DOHH2 (cell line): ENCODE measurements around the gene SETD1A.
A peak's percentile ranks its signal among the peaks of the same experiment; 100 is the strongest.

Source experiments
- H3F3A ChIP-seq: fragments of 200-600 bp; sonication (generic), shearing (Covaris generic); 2 replicates; pipeline ENCODE4 v1.6.0; 2016; ENCODE audit warnings: antibody characterized with exemption, mild to moderate bottlenecking; ENCODE audit not compliant: control insufficient read depth, insufficient read depth
- H3K27ac ChIP-seq: fragments of 200-600 bp; sonication (generic); 2 replicates; pipeline ENCODE4 v1.5.1; 2014; ENCODE audit warnings: low read depth, mild to moderate bottlenecking, low read length, moderate library complexity
- H3K27me3 ChIP-seq: fragments of 200-600 bp; sonication (generic); 2 replicates; pipeline ENCODE4 v1.6.1; 2014; ENCODE audit warnings: mild to moderate bottlenecking, low read length, mixed read lengths; ENCODE audit not compliant: control insufficient read depth
- H3K36me3 ChIP-seq: fragments of 200-600 bp; sonication (generic); 2 replicates; pipeline ENCODE4 v1.6.1; 2014; ENCODE audit warnings: mild to moderate bottlenecking, low read length, moderate library complexity, mixed read lengths; ENCODE audit not compliant: control insufficient read depth
- H3K4me1 ChIP-seq: fragments of 200-600 bp; sonication (generic); 2 replicates; pipeline ENCODE4 v1.6.1; 2014; ENCODE audit warnings: mild to moderate bottlenecking, low read length, mixed read lengths; ENCODE audit not compliant: control insufficient read depth
- H3K4me2 ChIP-seq: fragments of 200-600 bp; sonication (generic); 2 replicates; pipeline ENCODE4 v1.6.0; 2014; ENCODE audit warnings: mild to moderate bottlenecking, low read length, moderate library complexity
- H3K4me3 ChIP-seq: fragments of 200-600 bp; sonication (generic); 2 replicates; pipeline ENCODE4 v1.5.1; 2014; ENCODE audit warnings: mild to moderate bottlenecking, low read length, mixed read lengths
- H3K79me2 ChIP-seq: fragments of 200-600 bp; sonication (generic); 2 replicates; pipeline ENCODE4 v1.6.1; 2014; ENCODE audit warnings: mild to moderate bottlenecking, low read length, mixed read lengths; ENCODE audit not compliant: control insufficient read depth
- H3K9me2 ChIP-seq: fragments of 200-600 bp; sonication (generic); replicated peaks from 2 replicates; pipeline ENCODE4 v1.6.1; 2014; ENCODE audit warnings: mild to moderate bottlenecking, low read length, mixed read lengths; ENCODE audit not compliant: control insufficient read depth
- H3K9me3 ChIP-seq: fragments of 200-600 bp; sonication (generic); 2 replicates; pipeline ENCODE4 v1.6.1; 2014; ENCODE audit warnings: antibody characterized with exemption, low read length, mixed read lengths; ENCODE audit not compliant: control insufficient read depth, insufficient read depth
- H4K20me1 ChIP-seq: fragments of 200-600 bp; sonication (generic); 2 replicates; pipeline ENCODE4 v1.6.0; 2014; ENCODE audit warnings: low read depth, mild to moderate bottlenecking, antibody characterized with exemption, low read length, moderate library complexity; ENCODE audit not compliant: control insufficient read depth, insufficient read depth
- EZH2phosphoT487 ChIP-seq: fragments of 200-600 bp; sonication (generic); IDR thresholded peaks from 2 replicates; pipeline ENCODE4 v1.6.1; 2017; ENCODE audit warnings: borderline replicate concordance, mild to moderate bottlenecking, antibody characterized with exemption, low read length, moderate library complexity, mixed read lengths
- TF ChIP-seq, protein P1 (sequence below): fragments of 200-600 bp; sonication (generic); IDR thresholded peaks from one replicate; pipeline ENCODE4 v1.5.1; 2014; ENCODE audit warnings: antibody characterized with exemption, mild to moderate bottlenecking, low read depth, low read length; ENCODE audit not compliant: poor library complexity, severe bottlenecking

SETD1A gene

DNA sequence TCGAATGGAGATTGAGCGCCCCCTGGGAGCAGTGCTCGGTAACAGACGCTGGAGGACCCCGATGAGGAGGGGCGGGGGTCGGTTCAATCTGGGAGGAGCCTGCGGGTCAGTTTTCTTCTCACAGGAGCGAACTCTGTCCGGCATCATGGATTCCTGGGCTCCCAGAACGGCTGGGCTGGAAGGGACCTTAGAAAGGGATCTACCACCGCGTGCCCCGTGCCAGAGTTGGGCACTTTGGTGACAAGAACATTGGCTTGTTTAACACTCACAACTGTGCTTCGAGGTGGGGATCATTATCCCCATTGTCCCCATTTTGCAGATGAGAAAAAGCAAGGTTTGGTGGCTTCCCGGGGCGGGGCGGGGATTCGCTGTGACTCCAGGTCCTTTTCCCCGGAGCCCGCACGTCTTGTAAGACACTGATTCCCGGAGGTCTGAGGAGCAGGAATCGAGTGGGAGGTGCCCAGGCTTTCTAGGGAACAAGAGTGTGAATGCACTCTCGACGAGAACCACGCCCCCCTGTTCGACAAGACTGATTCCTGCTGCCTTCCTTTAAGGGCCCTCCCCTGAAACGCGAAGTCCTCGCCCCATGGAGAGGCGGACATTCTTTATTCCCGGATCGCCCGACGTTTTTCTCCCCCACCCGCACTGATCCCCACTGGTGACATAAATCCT lies 35.7 kb upstream of the SETD1A start:
- Histone ChIP-seq H3K4me2 (peak overlapping the region; percentile 70), H3K4me3 (peak overlapping the region; percentile 80), H4K20me1 (no peaks in the 10 kb centered on the region), H3F3A (peaks cover 4% of the 10 kb centered on the region; the same call in 1 of the 2 replicates), H3K36me3 (peaks cover 4% of the 10 kb centered on the region; the same call in 1 of the 2 replicates), H3K27me3 (no peaks in the 10 kb centered on the region), H3K9me2 (no peaks in the 10 kb centered on the region), H3K79me2 (peaks cover 20% of the 10 kb centered on the region), H3K4me1 (peaks cover 22% of the 10 kb centered on the region), H3K27ac (no peak overlapping the region), H3K9me3 (no peaks in the 10 kb centered on the region)
- TF ChIP-seq, protein P1, sequence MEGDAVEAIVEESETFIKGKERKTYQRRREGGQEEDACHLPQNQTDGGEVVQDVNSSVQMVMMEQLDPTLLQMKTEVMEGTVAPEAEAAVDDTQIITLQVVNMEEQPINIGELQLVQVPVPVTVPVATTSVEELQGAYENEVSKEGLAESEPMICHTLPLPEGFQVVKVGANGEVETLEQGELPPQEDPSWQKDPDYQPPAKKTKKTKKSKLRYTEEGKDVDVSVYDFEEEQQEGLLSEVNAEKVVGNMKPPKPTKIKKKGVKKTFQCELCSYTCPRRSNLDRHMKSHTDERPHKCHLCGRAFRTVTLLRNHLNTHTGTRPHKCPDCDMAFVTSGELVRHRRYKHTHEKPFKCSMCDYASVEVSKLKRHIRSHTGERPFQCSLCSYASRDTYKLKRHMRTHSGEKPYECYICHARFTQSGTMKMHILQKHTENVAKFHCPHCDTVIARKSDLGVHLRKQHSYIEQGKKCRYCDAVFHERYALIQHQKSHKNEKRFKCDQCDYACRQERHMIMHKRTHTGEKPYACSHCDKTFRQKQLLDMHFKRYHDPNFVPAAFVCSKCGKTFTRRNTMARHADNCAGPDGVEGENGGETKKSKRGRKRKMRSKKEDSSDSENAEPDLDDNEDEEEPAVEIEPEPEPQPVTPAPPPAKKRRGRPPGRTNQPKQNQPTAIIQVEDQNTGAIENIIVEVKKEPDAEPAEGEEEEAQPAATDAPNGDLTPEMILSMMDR: peak; percentile 89
- TF ChIP-seq EZH2phosphoT487: no peak

DNA sequence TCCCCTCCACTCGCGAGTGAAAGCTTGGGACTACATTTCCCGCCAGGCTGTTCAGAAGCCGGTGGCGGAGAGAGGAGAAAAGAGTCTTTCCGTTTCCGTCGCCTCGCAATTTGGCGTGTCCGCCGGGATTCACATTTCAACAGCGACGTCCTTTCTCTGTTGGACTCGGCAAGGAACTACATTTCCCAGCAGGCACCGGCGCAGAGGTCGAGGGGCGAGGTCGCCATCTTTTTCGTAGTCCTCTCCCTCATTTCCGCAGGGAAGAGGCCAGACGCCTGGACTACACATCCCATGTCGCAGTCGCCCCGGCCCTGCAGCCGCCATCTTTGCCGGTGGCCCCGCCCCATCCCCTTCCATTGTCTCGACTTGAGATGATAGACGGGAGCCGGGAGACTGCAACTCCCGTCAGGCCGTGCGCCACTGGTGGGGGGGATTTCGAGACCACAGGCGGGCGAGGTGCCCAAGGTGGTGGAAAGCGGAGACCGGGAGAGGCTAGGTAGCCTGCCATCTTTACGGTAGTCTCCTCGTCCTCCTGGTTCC lies 35.1 kb upstream of the SETD1A start:
- Histone ChIP-seq H3K27ac (peak overlapping the region; percentile 75), H3K9me2 (no peaks in the 10 kb centered on the region), H3K79me2 (peaks cover 20% of the 10 kb centered on the region), H3F3A (peaks cover 4% of the 10 kb centered on the region; the same call in 1 of the 2 replicates), H3K4me2 (peak overlapping the region; percentile 72), H3K9me3 (no peaks in the 10 kb centered on the region), H4K20me1 (no peaks in the 10 kb centered on the region), H3K36me3 (peaks cover 10% of the 10 kb centered on the region), H3K27me3 (no peaks in the 10 kb centered on the region), H3K4me3 (peak overlapping the region; percentile 80), H3K4me1 (peaks cover 27% of the 10 kb centered on the region)
- no peak for TF ChIP-seq EZH2phosphoT487
- TF ChIP-seq, protein P1: no peak

DNA sequence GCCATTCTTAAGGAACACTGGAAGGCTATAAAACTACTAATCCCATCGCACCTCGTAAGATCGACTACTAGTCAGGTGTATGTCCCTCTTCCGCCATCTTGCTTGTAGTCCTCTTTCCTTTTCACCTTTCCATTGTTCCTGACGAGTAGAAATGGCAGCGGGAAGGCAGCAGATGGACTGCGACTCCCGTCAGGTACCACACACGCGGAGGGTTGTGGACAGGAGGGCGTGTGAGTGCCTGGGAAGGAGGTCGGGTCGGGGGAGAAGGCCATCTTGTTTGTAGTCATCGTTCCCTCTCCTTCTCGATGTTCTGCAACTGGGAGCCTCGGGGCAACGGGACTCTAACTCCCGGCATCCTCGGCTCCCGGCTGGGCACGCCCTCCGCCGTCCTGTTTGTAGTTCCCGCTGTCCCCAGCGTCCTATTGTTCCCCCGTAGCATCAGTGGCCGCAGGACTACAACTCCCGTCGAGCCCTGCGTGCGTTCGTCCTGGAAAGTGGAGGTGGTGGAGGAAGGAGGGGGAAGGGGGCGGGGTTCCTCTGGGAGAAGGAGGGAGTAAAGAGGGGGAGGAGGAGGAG lies 34.5 kb upstream of the SETD1A start:
- no peaks in the 10 kb centered on the region for H3K9me2 ChIP-seq
- peak overlapping the region; percentile 80 for H3K4me3 ChIP-seq
- H3F3A ChIP-seq: peaks cover 4% of the 10 kb centered on the region; the same call in 1 of the 2 replicates
- H3K9me3 ChIP-seq: no peaks in the 10 kb centered on the region
- H3K79me2 ChIP-seq: peaks cover 20% of the 10 kb centered on the region
- H4K20me1 ChIP-seq: no peaks in the 10 kb centered on the region
- peaks cover 12% of the 10 kb centered on the region for H3K36me3 ChIP-seq
- H3K27me3 ChIP-seq: no peaks in the 10 kb centered on the region
- peak overlapping the region; percentile 89 for H3K4me2 ChIP-seq
- TF ChIP-seq, protein P1: no peak
- no peak for TF ChIP-seq EZH2phosphoT487
- peaks cover 33% of the 10 kb centered on the region for H3K4me1 ChIP-seq
- H3K27ac ChIP-seq: peak overlapping the region; percentile 75
